GM19397 (cell line): ENCODE results near the gene CAMK1D.
"Not testable (repeated sequence)": the region's sequence is repeated elsewhere in the genome, so short reads cannot be mapped to it uniquely, and the experiment has no call there.

Source experiments
- ATAC-seq: cut with Tn5 transposase; IDR thresholded peaks from one replicate; pipeline ENCODE4 v1.9.1; 2021; ENCODE audit warnings: mild to moderate bottlenecking, moderate library complexity; ENCODE audit not compliant: unreplicated experiment

Gene CAMK1D

GRCh38 chr10:12423896-12424295 is 74.5 kb downstream of the CAMK1D start:
- ATAC-seq: no peak

GRCh38 chr10:12427276-12427675 is 77.9 kb downstream of the CAMK1D start:
- no peak for ATAC-seq

- no peak for ATAC-seq
Measured at GRCh38 chr10:12428447-12429135, 79.2 kb downstream of the CAMK1D start.

- ATAC-seq: no peak
Measured at GRCh38 chr10:12430406-12430982, 81.1 kb downstream of the CAMK1D start.

GRCh38 chr10:12431151-12432101 is 82.1 kb downstream of the CAMK1D start:
- no peak for ATAC-seq

- no peak for ATAC-seq
Measured at GRCh38 chr10:12432402-12433189, 83.2 kb downstream of the CAMK1D start.

- ATAC-seq: no peak
Measured at GRCh38 chr10:12434277-12434676, 84.9 kb downstream of the CAMK1D start.

- ATAC-seq: not testable (repeated sequence)
Measured at GRCh38 chr10:12434677-12435076, 85.3 kb downstream of the CAMK1D start.

GRCh38 chr10:12435348-12435747 is 86.0 kb downstream of the CAMK1D start:
- no peak for ATAC-seq

- ATAC-seq: no peak
Measured at GRCh38 chr10:12438919-12439692, 89.8 kb downstream of the CAMK1D start.

GRCh38 chr10:12439767-12440166 is 90.4 kb downstream of the CAMK1D start:
- ATAC-seq: not testable (repeated sequence)

GRCh38 chr10:12443026-12443425 is 93.7 kb downstream of the CAMK1D start:
- ATAC-seq: no peak

GRCh38 chr10:12444981-12445700 is 95.8 kb downstream of the CAMK1D start:
- no peak for ATAC-seq

- ATAC-seq: no peak
Measured at GRCh38 chr10:12445701-12446334, 96.5 kb downstream of the CAMK1D start.

GRCh38 chr10:12448340-12448728 is 99.0 kb downstream of the CAMK1D start:
- ATAC-seq: no peak

GRCh38 chr10:12448729-12449391 is 99.5 kb downstream of the CAMK1D start:
- peak; percentile 78 for ATAC-seq

- ATAC-seq: no peak
Measured at GRCh38 chr10:12455318-12455717, 106.0 kb downstream of the CAMK1D start.

GRCh38 chr10:12455766-12456165 is 106.4 kb downstream of the CAMK1D start:
- ATAC-seq: no peak
